Astrocyte (in vitro differentiated cells and primary cell): ENCODE data around the gene CIC. TPM values are rescaled to one million over a fixed set of nuclear protein-coding genes. Genes with fewer than 3 reads are reported as not detected.

Experiments
- DNase-seq: peaks from one replicate; pipeline ENCODE4 v3.0.0-alpha.2; 2010; ENCODE audit warnings: low read depth
- FAIRE-seq: peaks from 2 replicates; lab custom pipeline; 2011; peaks lifted over from hg19 to GRCh38; lab: Jason Lieb, UNC
- H2AFZ ChIP-seq: 2 replicates; pipeline ENCODE4 v1.6.0; 2012; ENCODE audit warnings: low read depth, low read length, inconsistent platforms
- H3K27ac ChIP-seq: 2 replicates; pipeline ENCODE4 v1.5.1; 2011; ENCODE audit warnings: low read depth, low read length, inconsistent platforms
- H3K27me3 ChIP-seq: 2 replicates; pipeline ENCODE4 v1.6.0; 2011; ENCODE audit warnings: low read length, inconsistent platforms; ENCODE audit not compliant: insufficient read depth
- H3K36me3 ChIP-seq: 2 replicates; pipeline ENCODE4 v1.5.1; 2011; ENCODE audit warnings: low read length, inconsistent platforms; ENCODE audit not compliant: insufficient read depth
- H3K4me1 ChIP-seq: 2 replicates; pipeline ENCODE4 v1.5.1; 2011; ENCODE audit warnings: low read length, inconsistent platforms; ENCODE audit not compliant: insufficient read depth
- H3K4me2 ChIP-seq: 2 replicates; pipeline ENCODE4 v1.6.0; 2012; ENCODE audit warnings: low read length, inconsistent platforms
- H3K4me3 ChIP-seq: 2 replicates; pipeline ENCODE4 v1.5.1; 2011; ENCODE audit warnings: low read depth, mild to moderate bottlenecking, low read length, inconsistent platforms; ENCODE audit not compliant: insufficient read depth
- H3K79me2 ChIP-seq: 2 replicates; pipeline ENCODE4 v1.6.0; 2012; ENCODE audit warnings: mild to moderate bottlenecking, low read length, inconsistent platforms; ENCODE audit not compliant: insufficient read depth
- H3K9ac ChIP-seq: 2 replicates; pipeline ENCODE4 v1.6.0; 2012; ENCODE audit warnings: mild to moderate bottlenecking, low read length, inconsistent platforms
- H3K9me3 ChIP-seq: 2 replicates; pipeline ENCODE4 v1.5.1; 2012; ENCODE audit warnings: low read depth, mild to moderate bottlenecking, low read length, inconsistent platforms; ENCODE audit not compliant: insufficient read depth
- H4K20me1 ChIP-seq: 2 replicates; pipeline ENCODE4 v1.6.0; 2012; ENCODE audit warnings: low read length, inconsistent platforms; ENCODE audit not compliant: insufficient read depth
- H3K27ac Mint-ChIP-seq: one replicate; pipeline ENCODE4 v1.8.0; 2021; ENCODE audit warnings: mild to moderate bottlenecking, mixed read lengths; ENCODE audit not compliant: unreplicated experiment
- H3K27me3 Mint-ChIP-seq: one replicate; pipeline ENCODE4 v1.8.0; 2021; ENCODE audit warnings: low read depth, mixed read lengths; ENCODE audit not compliant: unreplicated experiment
- H3K36me3 Mint-ChIP-seq: one replicate; pipeline ENCODE4 v1.8.0; 2021; ENCODE audit warnings: low read depth, mixed read lengths; ENCODE audit not compliant: unreplicated experiment
- H3K4me1 Mint-ChIP-seq: one replicate; pipeline ENCODE4 v1.8.0; 2021; ENCODE audit warnings: low read depth, mixed read lengths; ENCODE audit not compliant: unreplicated experiment
- H3K4me3 Mint-ChIP-seq: one replicate; pipeline ENCODE4 v1.8.0; 2021; ENCODE audit warnings: mild to moderate bottlenecking, moderate library complexity, mixed read lengths; ENCODE audit not compliant: unreplicated experiment
- H3K9me3 Mint-ChIP-seq: one replicate; pipeline ENCODE4 v1.8.0; 2021; ENCODE audit warnings: mild to moderate bottlenecking, mixed read lengths; ENCODE audit not compliant: unreplicated experiment
- CTCF ChIP-seq: IDR thresholded peaks from 2 replicates; pipeline ENCODE4 v1.5.1; 2011; ENCODE audit warnings: low read depth, mild to moderate bottlenecking, inconsistent platforms, low read length, moderate library complexity; ENCODE audit not compliant: insufficient read depth
- EZH2 ChIP-seq: IDR thresholded peaks from 2 replicates; pipeline ENCODE4 v1.6.1; 2012; ENCODE audit warnings: mild to moderate bottlenecking, low read length, inconsistent platforms; ENCODE audit not compliant: insufficient read depth
- total RNA-seq: library from RNA; stranded (reverse); gene quantifications from 2 replicates; pipeline ENCODE4 v1.2.1, GENCODE V29; 2021

Gene CIC
- total RNA-seq, 1 donor from 2014 or later, result 78.5 TPM

- H3K27ac Mint-ChIP-seq, result peak overlapping the region; percentile 77
These were observed 18.2 kb upstream of the CIC start for GRCh38 chr19:42250666-42251531.

GRCh38 chr19:42251572-42252358, 17.3 kb upstream of the CIC start:
- no peak for DNase-seq
- peak overlapping the region; percentile 35 for H3K4me3 ChIP-seq

More at GRCh38 chr19:42250666-42251531, 18.2 kb upstream of the CIC start:
- Histone ChIP-seq H3K9ac (peak overlapping the region; percentile 92), H3K4me2 (peak overlapping the region; percentile 99), H3K27ac (peak overlapping the region; percentile 68), H3K4me1 (peaks cover 38% of the 10 kb centered on the region), H3K9me3 (no peaks in the 10 kb centered on the region), H3K79me2 (peaks cover 67% of the 10 kb centered on the region), H3K36me3 (peaks cover 13% of the 10 kb centered on the region), H4K20me1 (peaks cover 58% of the 10 kb centered on the region), H3K27me3 (no peaks in the 10 kb centered on the region), H2AFZ (no peak overlapping the region), H3K4me3 (peak overlapping the region; percentile 21)
- no peak for TF ChIP-seq EZH2
- TF ChIP-seq CTCF, result no peak
- peaks cover 6% of the 10 kb centered on the region for H3K36me3 Mint-ChIP-seq
- peaks cover 3% of the 10 kb centered on the region for H3K9me3 Mint-ChIP-seq
- FAIRE-seq (no peak), DNase-seq (no peak)
- peaks cover 26% of the 10 kb centered on the region for H3K4me1 Mint-ChIP-seq
- no peaks in the 10 kb centered on the region for H3K27me3 Mint-ChIP-seq
- peak overlapping the region; percentile 66 for H3K4me3 Mint-ChIP-seq

More at GRCh38 chr19:42251572-42252358, 17.3 kb upstream of the CIC start:
- Histone ChIP-seq H3K79me2 (peaks cover 67% of the 10 kb centered on the region), H3K9ac (peak overlapping the region; percentile 92), H3K27me3 (no peaks in the 10 kb centered on the region), H3K27ac (peak overlapping the region; percentile 68), H3K4me2 (peak overlapping the region; percentile 99), H3K9me3 (no peaks in the 10 kb centered on the region), H2AFZ (no peak overlapping the region), H3K4me1 (peaks cover 37% of the 10 kb centered on the region), H3K36me3 (peaks cover 10% of the 10 kb centered on the region), H4K20me1 (peaks cover 52% of the 10 kb centered on the region)
- Mint-ChIP-seq H3K4me3 (peak overlapping the region; percentile 96), H3K27ac (peak overlapping the region; percentile 96), H3K36me3 (peaks cover 6% of the 10 kb centered on the region), H3K27me3 (no peaks in the 10 kb centered on the region), H3K4me1 (peaks cover 21% of the 10 kb centered on the region), H3K9me3 (peaks cover 3% of the 10 kb centered on the region)
- TF ChIP-seq EZH2, result no peak
- TF ChIP-seq CTCF, result no peak
- no peak for FAIRE-seq
